ENCODE measurements around the gene MBP.

- TF ChIP-seq POLR2A (IDR thresholded peaks at IDR 0.05; ENCODE audit: extremely low read depth, insufficient read length) (no peak), CTCF (IDR thresholded peaks at IDR 0.05; ENCODE audit: low read depth, low read length) (no peak), MYC (IDR thresholded peaks at IDR 0.05; ENCODE audit: low read depth, low read length) (no peak)
These were observed 191.3 kb downstream of the MBP start for GRCh38 chr18:76941284-76941683.
